HCT116 (cell line): ENCODE measurements around the gene UGT1A6.
"Not testable (repeated sequence)": the region's sequence is repeated elsewhere in the genome, so short reads cannot be mapped to it uniquely, and the experiment has no call there.

ENCODE experiments used
- CBX3 ChIP-seq: IDR thresholded peaks from 2 replicates; pipeline ENCODE4 v1.6.1; 2012; ENCODE audit warnings: low read depth
- CEBPB ChIP-seq: IDR thresholded peaks from 2 replicates; pipeline ENCODE4 v1.6.1; 2012; ENCODE audit warnings: low read depth
- EZH2 ChIP-seq: fragments of 200-600 bp; sonication (generic); IDR thresholded peaks from 2 replicates; pipeline ENCODE4 v1.6.1; 2017; ENCODE audit warnings: antibody characterized with exemption, mixed run types
- JUND ChIP-seq: IDR thresholded peaks from 2 replicates; pipeline ENCODE4 v1.6.1; 2012
- POLR2A ChIP-seq: IDR thresholded peaks from 2 replicates; pipeline ENCODE4 v1.7.0; 2011; ENCODE audit warnings: borderline replicate concordance; ENCODE audit not compliant: insufficient read depth, insufficient read length; ENCODE audit errors: extremely low read depth
- POLR2AphosphoS5 ChIP-seq: IDR thresholded peaks from 2 replicates; pipeline ENCODE4 v1.6.1; 2011; ENCODE audit warnings: mild to moderate bottlenecking, low read depth, low read length, moderate library complexity
- SIN3A ChIP-seq: IDR thresholded peaks from 2 replicates; pipeline ENCODE4 v1.6.1; 2012; ENCODE audit warnings: low read depth
- SRF ChIP-seq: IDR thresholded peaks from 2 replicates; pipeline ENCODE4 v1.6.1; 2012; ENCODE audit warnings: low read depth
- TCF7L2 ChIP-seq: IDR thresholded peaks from 2 replicates; pipeline ENCODE4 v1.7.0; 2011; ENCODE audit warnings: borderline replicate concordance, inconsistent platforms; ENCODE audit not compliant: insufficient read depth, insufficient read length; ENCODE audit errors: extremely low read depth
- ZFX ChIP-seq: fragments of 450-650 bp; IDR thresholded peaks from 2 replicates; pipeline ENCODE4 v1.6.1; 2017
- TF ChIP-seq, protein P1 (sequence below), 3 experiments: fragments of 200-600 bp in 1 of 3; sonication (generic) in 1 of 3; IDR thresholded peaks in 2 of 3; conservative IDR thresholded peaks in 1 of 3; 2 replicates each; pipeline ENCODE4 v1.5.1; 2012 to 2017; ENCODE audit warnings: low read depth in 2 of 3, low read length in 2 of 3, antibody characterized with exemption in 1 of 3, borderline replicate concordance in 1 of 3, control low read depth in 1 of 3, mild to moderate bottlenecking in 1 of 3, mixed read lengths in 1 of 3, mixed run types in 1 of 3, moderate library complexity in 1 of 3; ENCODE audit not compliant: insufficient read depth in 1 of 3
- TF ChIP-seq, protein P2 (sequence below): IDR thresholded peaks from 2 replicates; pipeline ENCODE4 v1.6.1; 2011; ENCODE audit warnings: mild to moderate bottlenecking, low read length, moderate library complexity; ENCODE audit not compliant: insufficient replicate concordance; ENCODE audit errors: extremely low read depth
- TF ChIP-seq, protein P3 (sequence below): IDR thresholded peaks from 2 replicates; pipeline ENCODE4 v1.6.1; 2012; ENCODE audit warnings: low read depth

DNA sequence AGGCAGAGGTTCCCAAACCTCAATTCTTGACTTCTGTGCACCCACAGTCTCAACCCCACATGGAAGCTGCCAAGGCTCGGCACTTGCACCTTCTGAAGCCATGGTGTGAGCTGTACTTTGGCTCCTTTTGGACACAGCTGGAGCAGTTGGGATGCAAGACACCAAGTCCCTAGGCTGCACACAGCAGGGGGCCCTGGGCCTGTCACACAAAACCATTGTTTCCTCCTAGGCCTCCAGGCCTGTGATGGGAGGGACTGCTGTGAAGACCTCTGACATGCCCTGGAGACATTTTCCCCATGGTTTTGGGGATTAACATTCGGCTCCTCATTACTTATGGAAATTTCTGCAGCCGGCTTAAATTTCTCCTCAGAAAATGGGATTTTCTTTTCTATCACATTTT is 46.7 kb upstream of the UGT1A6 start:
- TF ChIP-seq, protein P1, sequence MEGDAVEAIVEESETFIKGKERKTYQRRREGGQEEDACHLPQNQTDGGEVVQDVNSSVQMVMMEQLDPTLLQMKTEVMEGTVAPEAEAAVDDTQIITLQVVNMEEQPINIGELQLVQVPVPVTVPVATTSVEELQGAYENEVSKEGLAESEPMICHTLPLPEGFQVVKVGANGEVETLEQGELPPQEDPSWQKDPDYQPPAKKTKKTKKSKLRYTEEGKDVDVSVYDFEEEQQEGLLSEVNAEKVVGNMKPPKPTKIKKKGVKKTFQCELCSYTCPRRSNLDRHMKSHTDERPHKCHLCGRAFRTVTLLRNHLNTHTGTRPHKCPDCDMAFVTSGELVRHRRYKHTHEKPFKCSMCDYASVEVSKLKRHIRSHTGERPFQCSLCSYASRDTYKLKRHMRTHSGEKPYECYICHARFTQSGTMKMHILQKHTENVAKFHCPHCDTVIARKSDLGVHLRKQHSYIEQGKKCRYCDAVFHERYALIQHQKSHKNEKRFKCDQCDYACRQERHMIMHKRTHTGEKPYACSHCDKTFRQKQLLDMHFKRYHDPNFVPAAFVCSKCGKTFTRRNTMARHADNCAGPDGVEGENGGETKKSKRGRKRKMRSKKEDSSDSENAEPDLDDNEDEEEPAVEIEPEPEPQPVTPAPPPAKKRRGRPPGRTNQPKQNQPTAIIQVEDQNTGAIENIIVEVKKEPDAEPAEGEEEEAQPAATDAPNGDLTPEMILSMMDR (IDR thresholded peaks at IDR 0.05 in 2 of 3, conservative IDR thresholded peaks at IDR 0.05 in 1 of 3; ENCODE audit: borderline replicate concordance in 1 of 3, insufficient read depth in 1 of 3, low read depth in 2 of 3, low read length in 2 of 3) = not testable (repeated sequence)
- not testable (repeated sequence) for TF ChIP-seq SIN3A, SRF, EZH2, CEBPB, TCF7L2, POLR2A, CBX3, POLR2AphosphoS5, JUND, ZFX
- TF ChIP-seq, protein P2, sequence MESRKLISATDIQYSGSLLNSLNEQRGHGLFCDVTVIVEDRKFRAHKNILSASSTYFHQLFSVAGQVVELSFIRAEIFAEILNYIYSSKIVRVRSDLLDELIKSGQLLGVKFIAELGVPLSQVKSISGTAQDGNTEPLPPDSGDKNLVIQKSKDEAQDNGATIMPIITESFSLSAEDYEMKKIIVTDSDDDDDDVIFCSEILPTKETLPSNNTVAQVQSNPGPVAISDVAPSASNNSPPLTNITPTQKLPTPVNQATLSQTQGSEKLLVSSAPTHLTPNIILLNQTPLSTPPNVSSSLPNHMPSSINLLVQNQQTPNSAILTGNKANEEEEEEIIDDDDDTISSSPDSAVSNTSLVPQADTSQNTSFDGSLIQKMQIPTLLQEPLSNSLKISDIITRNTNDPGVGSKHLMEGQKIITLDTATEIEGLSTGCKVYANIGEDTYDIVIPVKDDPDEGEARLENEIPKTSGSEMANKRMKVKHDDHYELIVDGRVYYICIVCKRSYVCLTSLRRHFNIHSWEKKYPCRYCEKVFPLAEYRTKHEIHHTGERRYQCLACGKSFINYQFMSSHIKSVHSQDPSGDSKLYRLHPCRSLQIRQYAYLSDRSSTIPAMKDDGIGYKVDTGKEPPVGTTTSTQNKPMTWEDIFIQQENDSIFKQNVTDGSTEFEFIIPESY = not testable (repeated sequence)
- TF ChIP-seq, protein P3, sequence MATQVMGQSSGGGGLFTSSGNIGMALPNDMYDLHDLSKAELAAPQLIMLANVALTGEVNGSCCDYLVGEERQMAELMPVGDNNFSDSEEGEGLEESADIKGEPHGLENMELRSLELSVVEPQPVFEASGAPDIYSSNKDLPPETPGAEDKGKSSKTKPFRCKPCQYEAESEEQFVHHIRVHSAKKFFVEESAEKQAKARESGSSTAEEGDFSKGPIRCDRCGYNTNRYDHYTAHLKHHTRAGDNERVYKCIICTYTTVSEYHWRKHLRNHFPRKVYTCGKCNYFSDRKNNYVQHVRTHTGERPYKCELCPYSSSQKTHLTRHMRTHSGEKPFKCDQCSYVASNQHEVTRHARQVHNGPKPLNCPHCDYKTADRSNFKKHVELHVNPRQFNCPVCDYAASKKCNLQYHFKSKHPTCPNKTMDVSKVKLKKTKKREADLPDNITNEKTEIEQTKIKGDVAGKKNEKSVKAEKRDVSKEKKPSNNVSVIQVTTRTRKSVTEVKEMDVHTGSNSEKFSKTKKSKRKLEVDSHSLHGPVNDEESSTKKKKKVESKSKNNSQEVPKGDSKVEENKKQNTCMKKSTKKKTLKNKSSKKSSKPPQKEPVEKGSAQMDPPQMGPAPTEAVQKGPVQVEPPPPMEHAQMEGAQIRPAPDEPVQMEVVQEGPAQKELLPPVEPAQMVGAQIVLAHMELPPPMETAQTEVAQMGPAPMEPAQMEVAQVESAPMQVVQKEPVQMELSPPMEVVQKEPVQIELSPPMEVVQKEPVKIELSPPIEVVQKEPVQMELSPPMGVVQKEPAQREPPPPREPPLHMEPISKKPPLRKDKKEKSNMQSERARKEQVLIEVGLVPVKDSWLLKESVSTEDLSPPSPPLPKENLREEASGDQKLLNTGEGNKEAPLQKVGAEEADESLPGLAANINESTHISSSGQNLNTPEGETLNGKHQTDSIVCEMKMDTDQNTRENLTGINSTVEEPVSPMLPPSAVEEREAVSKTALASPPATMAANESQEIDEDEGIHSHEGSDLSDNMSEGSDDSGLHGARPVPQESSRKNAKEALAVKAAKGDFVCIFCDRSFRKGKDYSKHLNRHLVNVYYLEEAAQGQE = not testable (repeated sequence)
